ENCODE results near the gene MRNIP.

Gene MRNIP

DNA sequence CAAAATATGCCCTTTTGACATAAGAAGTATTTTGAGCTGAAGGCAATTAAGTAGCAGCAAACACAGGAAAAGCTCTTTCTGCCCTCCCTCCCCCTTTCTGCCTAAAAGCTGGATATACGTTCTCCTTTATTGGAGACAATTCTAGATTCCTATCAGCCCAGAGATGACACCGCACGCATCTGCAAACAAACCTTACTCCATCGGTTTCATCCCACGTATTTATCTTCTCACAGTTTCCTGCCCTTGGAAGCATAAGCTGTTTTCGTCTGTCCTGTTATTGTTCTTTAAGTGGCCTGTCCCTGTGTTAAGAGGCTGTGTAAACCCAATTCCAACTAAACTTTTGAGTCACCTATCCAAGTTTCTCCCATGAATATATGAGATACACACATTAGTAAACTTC is 37.2 kb upstream of the MRNIP start:
- no peak overlapping the region for H3K4me3 ChIP-seq (ENCODE audit: control insufficient read depth, low read depth, low read length)
- no peak for DNase-seq (ENCODE audit: low read depth)
- TF ChIP-seq, protein P1, sequence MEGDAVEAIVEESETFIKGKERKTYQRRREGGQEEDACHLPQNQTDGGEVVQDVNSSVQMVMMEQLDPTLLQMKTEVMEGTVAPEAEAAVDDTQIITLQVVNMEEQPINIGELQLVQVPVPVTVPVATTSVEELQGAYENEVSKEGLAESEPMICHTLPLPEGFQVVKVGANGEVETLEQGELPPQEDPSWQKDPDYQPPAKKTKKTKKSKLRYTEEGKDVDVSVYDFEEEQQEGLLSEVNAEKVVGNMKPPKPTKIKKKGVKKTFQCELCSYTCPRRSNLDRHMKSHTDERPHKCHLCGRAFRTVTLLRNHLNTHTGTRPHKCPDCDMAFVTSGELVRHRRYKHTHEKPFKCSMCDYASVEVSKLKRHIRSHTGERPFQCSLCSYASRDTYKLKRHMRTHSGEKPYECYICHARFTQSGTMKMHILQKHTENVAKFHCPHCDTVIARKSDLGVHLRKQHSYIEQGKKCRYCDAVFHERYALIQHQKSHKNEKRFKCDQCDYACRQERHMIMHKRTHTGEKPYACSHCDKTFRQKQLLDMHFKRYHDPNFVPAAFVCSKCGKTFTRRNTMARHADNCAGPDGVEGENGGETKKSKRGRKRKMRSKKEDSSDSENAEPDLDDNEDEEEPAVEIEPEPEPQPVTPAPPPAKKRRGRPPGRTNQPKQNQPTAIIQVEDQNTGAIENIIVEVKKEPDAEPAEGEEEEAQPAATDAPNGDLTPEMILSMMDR (IDR thresholded peaks at IDR 0.05; ENCODE audit: control insufficient read depth, insufficient read depth, low read depth, low read length, missing control alignments) = no peak

DNA sequence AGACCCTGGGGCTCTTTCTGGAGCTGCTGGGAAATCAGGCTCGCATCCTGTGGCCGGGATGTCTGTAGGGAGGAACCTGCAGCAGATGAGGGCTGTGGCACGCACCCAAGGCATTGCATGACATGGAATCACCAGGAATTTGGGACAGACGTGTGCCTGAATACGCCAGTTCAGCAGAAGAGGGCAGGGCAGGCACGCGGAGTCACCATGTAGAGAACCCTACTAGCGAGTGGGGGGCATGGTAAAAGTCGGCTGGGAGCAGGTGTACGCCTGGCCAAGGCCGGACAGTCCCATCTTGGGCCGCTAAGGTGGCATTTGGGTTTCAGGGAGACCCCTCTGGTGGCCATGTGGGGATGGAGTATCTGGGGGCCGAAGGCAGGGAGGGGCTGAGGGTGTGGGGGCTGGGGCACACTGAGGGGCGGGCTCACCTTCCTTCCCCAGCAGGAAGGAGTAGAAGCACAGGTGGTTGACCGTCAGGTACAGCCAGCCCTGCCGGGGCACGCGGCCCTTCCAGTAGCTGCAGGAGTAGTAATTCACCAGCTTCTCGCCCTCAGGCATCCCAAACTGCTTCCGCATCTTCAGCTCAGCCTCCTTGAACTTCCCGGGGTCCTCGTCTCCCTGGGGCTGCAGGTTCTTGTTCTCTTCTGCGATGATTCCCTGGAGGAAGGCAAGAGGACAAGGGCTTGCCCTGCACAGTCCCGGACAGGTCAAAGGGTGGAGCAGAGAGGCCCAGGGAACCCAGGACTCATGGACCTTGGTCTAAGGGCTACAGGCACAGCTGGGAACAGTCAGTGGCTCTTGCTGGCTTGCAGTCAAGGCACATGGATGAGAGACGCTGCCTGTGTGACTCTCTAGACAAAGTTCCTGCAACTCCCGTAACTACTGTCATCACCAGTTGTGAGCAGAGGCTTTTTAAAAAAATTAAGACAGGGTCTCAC is 35.6 kb upstream of the MRNIP start:
- H3K4me3 ChIP-seq (ENCODE audit: control insufficient read depth, low read depth, low read length) = no peak overlapping the region
- DNase-seq (ENCODE audit: low read depth) = no peak
- TF ChIP-seq, protein P1 (IDR thresholded peaks at IDR 0.05; ENCODE audit: control insufficient read depth, insufficient read depth, low read depth, low read length, missing control alignments) = no peak

DNA sequence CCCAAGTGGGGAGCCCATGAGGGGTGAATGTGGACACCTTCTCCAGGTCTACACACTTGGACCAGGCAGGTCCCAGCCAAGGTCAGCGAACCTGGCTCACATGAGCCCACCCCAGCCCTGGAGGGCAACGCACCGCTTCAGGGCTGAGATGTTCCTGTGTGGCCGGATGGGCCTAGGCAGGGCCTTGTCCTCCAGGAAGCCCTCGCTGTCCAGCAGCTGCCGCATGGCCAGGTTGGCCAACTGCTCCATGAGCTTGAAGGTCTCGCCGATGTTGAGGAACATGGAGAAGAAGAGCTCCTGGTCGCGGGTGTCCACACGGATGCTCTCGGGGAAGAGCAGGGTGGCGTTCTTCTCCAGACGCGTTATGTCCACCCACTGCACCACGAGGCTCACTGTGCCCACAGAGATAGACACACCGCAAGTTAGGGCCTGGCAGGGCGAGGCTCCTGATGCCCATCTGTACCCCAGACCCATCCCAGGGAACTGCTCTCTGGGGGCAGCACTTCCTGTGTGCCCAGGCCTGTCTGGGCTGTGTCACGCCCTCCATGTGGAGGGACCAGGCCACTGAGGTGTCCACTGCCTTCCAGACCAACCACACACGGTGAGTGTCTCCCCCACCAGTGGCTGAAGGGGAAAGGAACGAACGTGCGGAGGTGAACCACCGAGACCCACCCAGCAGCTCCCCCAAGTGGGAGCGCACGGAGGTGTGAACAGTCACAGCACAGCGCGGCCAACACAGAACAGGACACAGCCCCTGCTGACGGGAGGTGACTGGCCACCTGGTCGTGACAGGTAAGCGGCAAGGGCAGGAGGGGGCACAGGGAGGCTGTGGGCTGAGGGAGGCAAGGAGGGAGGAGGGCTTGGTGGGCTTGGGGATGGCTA is 34.7 kb upstream of the MRNIP start:
- no peak for DNase-seq (ENCODE audit: low read depth)
- H3K4me3 ChIP-seq (ENCODE audit: control insufficient read depth, low read depth, low read length) = no peak overlapping the region
- TF ChIP-seq, protein P1 (IDR thresholded peaks at IDR 0.05; ENCODE audit: control insufficient read depth, insufficient read depth, low read depth, low read length, missing control alignments) = no peak

DNA sequence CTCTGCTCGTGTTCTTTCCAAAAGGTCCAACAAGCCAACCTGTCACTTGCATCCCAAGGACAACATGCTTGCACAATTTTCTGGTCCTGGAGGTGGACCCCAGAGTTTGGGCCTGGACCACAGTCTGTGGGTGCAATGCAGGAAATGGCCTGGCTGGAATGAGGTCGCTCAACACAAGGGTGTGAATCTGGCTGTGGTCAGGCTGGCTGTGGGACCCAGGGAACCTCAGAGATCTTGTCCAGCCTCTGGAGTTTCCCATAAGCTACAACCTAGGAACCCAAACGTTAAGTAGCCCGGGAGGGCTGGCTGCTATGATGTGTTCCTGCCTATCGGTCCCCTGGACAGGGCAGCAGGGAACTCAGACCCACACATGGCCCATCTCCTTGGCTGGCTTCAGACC is 33.6 kb upstream of the MRNIP start:
- TF ChIP-seq, protein P1 (IDR thresholded peaks at IDR 0.05; ENCODE audit: control insufficient read depth, insufficient read depth, low read depth, low read length, missing control alignments) = no peak
- no peak for DNase-seq (ENCODE audit: low read depth)
- no peak overlapping the region for H3K4me3 ChIP-seq (ENCODE audit: control insufficient read depth, low read depth, low read length)

DNA sequence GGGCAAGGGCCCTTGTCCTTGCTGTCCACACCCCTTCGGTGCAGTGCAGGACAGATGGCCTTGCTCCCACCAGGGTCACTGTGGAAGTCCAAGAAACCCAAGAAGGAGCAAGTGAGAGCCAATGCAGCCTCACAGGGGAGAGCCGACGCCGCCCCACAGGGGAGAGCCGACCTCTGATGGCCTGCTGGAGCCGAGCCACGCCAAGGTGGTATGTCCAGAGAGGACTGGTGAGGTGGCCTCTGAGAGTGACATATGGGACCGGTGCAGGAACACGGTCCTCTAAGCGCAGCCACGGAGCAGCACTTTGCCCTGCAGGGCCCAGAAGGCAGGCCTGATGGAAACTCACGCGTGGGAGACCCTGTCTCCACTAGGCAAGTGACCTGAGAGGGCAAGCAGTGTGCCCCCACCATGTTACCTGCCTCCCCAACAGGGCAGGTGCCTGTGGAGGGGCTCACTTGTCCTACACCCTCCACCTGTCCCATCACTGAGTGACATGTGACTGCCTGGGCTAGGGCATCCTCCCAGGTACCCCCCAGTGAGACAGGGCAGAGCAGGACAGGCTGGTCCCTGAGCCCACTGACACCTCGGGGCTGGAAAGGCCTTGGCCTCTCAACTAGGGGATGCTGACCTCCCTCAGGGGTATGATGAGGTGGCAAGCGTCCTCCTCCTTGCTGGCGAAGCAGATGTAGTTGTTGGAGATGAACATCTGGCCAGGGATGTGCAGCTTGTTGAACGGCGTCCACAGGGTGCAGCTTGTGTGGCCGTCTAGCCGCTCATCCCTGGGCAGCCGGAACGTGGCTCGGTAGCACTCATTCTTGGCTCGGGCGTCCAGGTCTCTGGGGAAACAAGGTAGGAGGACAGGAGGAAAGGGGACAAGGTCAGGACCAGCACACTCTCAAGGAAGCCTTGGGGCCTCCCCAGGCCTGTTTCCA is 32.4 kb upstream of the MRNIP start:
- DNase-seq (ENCODE audit: low read depth) = no peak
- no peak overlapping the region for H3K4me3 ChIP-seq (ENCODE audit: control insufficient read depth, low read depth, low read length)
- TF ChIP-seq, protein P1 (IDR thresholded peaks at IDR 0.05; ENCODE audit: control insufficient read depth, insufficient read depth, low read depth, low read length, missing control alignments) = no peak

DNA sequence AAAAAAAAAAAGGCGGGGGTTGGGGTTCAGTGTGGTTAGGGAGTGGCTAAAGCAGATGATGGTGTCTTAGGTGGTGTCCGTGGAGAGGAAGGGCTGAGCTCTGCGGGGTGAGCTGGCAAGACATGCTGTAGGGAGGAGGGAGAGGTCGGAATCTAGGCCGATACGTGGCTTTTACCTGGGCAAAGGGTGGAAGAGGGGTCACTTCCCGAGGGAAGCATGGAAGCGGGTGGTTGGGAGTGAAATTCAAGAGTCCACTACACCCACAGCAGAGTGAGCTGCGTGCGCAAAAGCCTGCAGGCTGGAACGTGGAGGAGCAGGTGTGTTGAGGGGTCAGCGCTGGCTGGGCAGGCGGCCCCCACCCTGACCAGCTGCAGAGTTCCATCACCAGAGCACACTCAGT is 31.3 kb upstream of the MRNIP start:
- H3K4me3 ChIP-seq (ENCODE audit: control insufficient read depth, low read depth, low read length) = no peak overlapping the region
- TF ChIP-seq, protein P1 (IDR thresholded peaks at IDR 0.05; ENCODE audit: control insufficient read depth, insufficient read depth, low read depth, low read length, missing control alignments) = no peak
- DNase-seq (ENCODE audit: low read depth) = no peak

All from AG09309 (cell line).